Hepatocyte (in vitro differentiated cells): ENCODE data around the gene RAET1L.

Experiments
- CTCF ChIP-seq: fragments of 200-600 bp; sonication (generic); IDR thresholded peaks from 2 replicates; pipeline ENCODE4 v1.5.1; 2016; ENCODE audit warnings: antibody characterized with exemption, mild to moderate bottlenecking; ENCODE audit not compliant: poor library complexity
- EZH2 ChIP-seq: fragments of 200-600 bp; sonication (generic); IDR thresholded peaks from 2 replicates; pipeline ENCODE4 v1.6.1; 2016; ENCODE audit warnings: antibody characterized with exemption, mild to moderate bottlenecking, borderline replicate concordance

GRCh38 chr6:150075034-150075421 is 49.7 kb upstream of the RAET1L start:
- TF ChIP-seq EZH2 (no peak), CTCF (no peak)
